Endothelial cell of umbilical vein (primary cell): ENCODE measurements around the gene POR. TPM values are rescaled to one million over a fixed set of nuclear protein-coding genes. Genes with fewer than 3 reads are reported as not detected.

ENCODE experiments used
- BruUV-seq: library from RNA; stranded (reverse); fragments of 400-500 nt; replicated peaks from 2 replicates; lab custom pipeline; 2021; lab: Mats Ljungman, UMichigan
- CTCF ChIA-PET: fragments of 300-600, 350-600 bp; sonication (Branson Sonifier 250); formaldehyde crosslinking; loops from one replicate; lab custom pipeline; 2021; ENCODE audit warnings: antibody characterized with exemption, inconsistent platforms; lab: Charles Lee
- POLR2A ChIA-PET: fragments of 300-600, 350-600 bp; sonication (Branson Sonifier 250); formaldehyde crosslinking; loops from one replicate; lab custom pipeline; 2021; ENCODE audit warnings: antibody characterized with exemption, inconsistent platforms; lab: Charles Lee
- DNase-seq: peaks from one replicate; pipeline ENCODE4 v3.0.0-alpha.2; 2011; ENCODE audit warnings: low read depth, low spot score
- FAIRE-seq: peaks from 2 replicates; lab custom pipeline; 2011; peaks lifted over from hg19 to GRCh38; lab: Jason Lieb, UNC
- H2AFZ ChIP-seq: 2 replicates; pipeline ENCODE4 v1.6.0; 2012; ENCODE audit warnings: low read depth, low read length, control low read depth, inconsistent platforms
- H3K27ac ChIP-seq: 2 replicates; pipeline ENCODE4 v1.5.1; 2011; ENCODE audit warnings: low read depth, mild to moderate bottlenecking, control low read depth, low read length, moderate library complexity; ENCODE audit not compliant: insufficient read depth
- H3K27me3 ChIP-seq, 2 experiments: 2 replicates each; pipeline versions ENCODE4 v1.6.0 to v1.6.1; 2011; ENCODE audit warnings: low read length in 2 of 2, mixed read lengths in 1 of 2; ENCODE audit not compliant: control insufficient read depth in 2 of 2, insufficient read depth in 2 of 2
- H3K36me3 ChIP-seq, 2 experiments: 2 replicates in 1 of 2; 3 replicates in 1 of 2; pipeline ENCODE4 v1.5.1; 2011; ENCODE audit warnings: low read length in 2 of 2, mild to moderate bottlenecking in 1 of 2, moderate library complexity in 1 of 2; ENCODE audit not compliant: control insufficient read depth in 2 of 2, insufficient read depth in 2 of 2; ENCODE audit errors: extremely low read depth in 1 of 2
- H3K4me1 ChIP-seq: 3 replicates; pipeline ENCODE4 v1.5.1; 2011; ENCODE audit warnings: mild to moderate bottlenecking, low read length; ENCODE audit not compliant: control insufficient read depth, insufficient read depth; ENCODE audit errors: extremely low read depth
- H3K4me2 ChIP-seq: 2 replicates; pipeline ENCODE4 v1.6.1; 2011; ENCODE audit warnings: low read length, control low read depth, mixed read lengths; ENCODE audit not compliant: insufficient read depth
- H3K4me3 ChIP-seq, 3 experiments: fragments of 200-600 bp in 1 of 3; sonication (generic), shearing (Covaris generic) in 1 of 3; replicated peaks in 1 of 3; 2 replicates each; pipeline ENCODE4 v1.5.1; 2011 to 2016; ENCODE audit warnings: control low read depth in 3 of 3, low read length in 3 of 3, mild to moderate bottlenecking in 2 of 3, inconsistent platforms in 1 of 3, low read depth in 1 of 3, moderate library complexity in 1 of 3; ENCODE audit not compliant: insufficient read depth in 1 of 3
- H3K79me2 ChIP-seq: 2 replicates; pipeline ENCODE4 v1.6.0; 2012; ENCODE audit warnings: low read length, inconsistent platforms; ENCODE audit not compliant: control insufficient read depth, insufficient read depth
- H3K9ac ChIP-seq: replicated peaks from 2 replicates; pipeline ENCODE3; 2011; ENCODE audit warnings: low read length, control low read depth; ENCODE audit not compliant: insufficient read depth; ENCODE audit errors: extremely low read depth
- H3K9me1 ChIP-seq: replicated peaks from 3 replicates; pipeline ENCODE4 v1.6.0; 2011; ENCODE audit warnings: mild to moderate bottlenecking, low read length; ENCODE audit not compliant: control insufficient read depth, insufficient read depth; ENCODE audit errors: extremely low read depth
- H3K9me3 ChIP-seq: replicated peaks from 2 replicates; pipeline ENCODE4 v1.5.1; 2012; ENCODE audit warnings: low read length, inconsistent platforms; ENCODE audit not compliant: control insufficient read depth, insufficient read depth
- H4K20me1 ChIP-seq: replicated peaks from 2 replicates; pipeline ENCODE3; 2011; ENCODE audit warnings: mild to moderate bottlenecking, low read length; ENCODE audit not compliant: control insufficient read depth, insufficient read depth; ENCODE audit errors: extremely low read depth
- EZH2 ChIP-seq: IDR thresholded peaks from 2 replicates; pipeline ENCODE4 v1.6.1; 2012; ENCODE audit warnings: borderline replicate concordance, low read depth, mild to moderate bottlenecking, moderate library complexity, low read length, inconsistent platforms; ENCODE audit not compliant: severe bottlenecking
- FOS ChIP-seq: IDR thresholded peaks from 2 replicates; pipeline ENCODE4 v1.6.1; 2011; ENCODE audit warnings: mild to moderate bottlenecking, low read length, moderate library complexity, borderline replicate concordance; ENCODE audit not compliant: insufficient read depth
- GATA2 ChIP-seq: IDR thresholded peaks from 2 replicates; pipeline ENCODE4 v1.7.0; 2011; ENCODE audit warnings: low read depth, mild to moderate bottlenecking, moderate library complexity, mixed read lengths, low read length; ENCODE audit not compliant: insufficient read length, insufficient read depth
- JUN ChIP-seq: IDR thresholded peaks from 2 replicates; pipeline ENCODE4 v1.6.1; 2011; ENCODE audit warnings: borderline replicate concordance, low read depth; ENCODE audit not compliant: insufficient read length, insufficient read depth
- MAX ChIP-seq: IDR thresholded peaks from 2 replicates; pipeline ENCODE4 v1.6.1; 2011; ENCODE audit not compliant: insufficient read depth, insufficient read length
- MYC ChIP-seq: IDR thresholded peaks from one replicate; pipeline ENCODE4 v1.6.1; 2011; ENCODE audit warnings: mild to moderate bottlenecking, low read depth, low read length
- POLR2AphosphoS5 ChIP-seq: IDR thresholded peaks from 2 replicates; pipeline ENCODE4 v1.6.1; 2012; ENCODE audit warnings: low read depth, mild to moderate bottlenecking, control low read depth, low read length, moderate library complexity; ENCODE audit not compliant: insufficient read depth
- dilution Hi-C: fragments of 300-500 bp; cut with MboI; formaldehyde crosslinking; loops from one replicate; pipeline ENCODE4 v1.15.0; 2019; ENCODE audit warnings: low sequenced_read_pairs; ENCODE audit not compliant: extremely low pct_ligation_motif_present
- intact Hi-C: fragments of 100-400 bp; cut with micrococcal nuclease; formaldehyde crosslinking; loops from one replicate; pipeline ENCODE4 v1.10.0; 2022
- polyA plus RNA-seq, 4 experiments: library from polyadenylated mRNA; depleted of rRNA in 3 of 4; stranded (reverse) in 3 of 4; unstranded in 1 of 4; fragments of >200 nt; gene quantifications; 2 replicates each; pipeline versions ENCODE4 v1.2.1 to v1.2.3, GENCODE V29; 2011 to 2012; ENCODE audit warnings: missing spikeins in 1 of 4
- total RNA-seq: library from RNA; stranded (reverse); gene quantifications from 2 replicates; pipeline ENCODE4 v1.2.3, GENCODE V29; 2021

The POR gene
- total and polyA plus RNA-seq, 2 donors (not counting 3 experiments of a cell fraction or from before 2014, with no cell fraction given), result 59.5 to 73.6 TPM

- Histone ChIP-seq H3K27me3 (no peaks in the 10 kb centered on the region), H3K79me2 (peaks cover 15% of the 10 kb centered on the region), H3K9me1 (no peaks in the 10 kb centered on the region), H3K4me2 (no peak overlapping the region), H2AFZ (no peak overlapping the region), H3K36me3 (no peaks in the 10 kb centered on the region), H3K4me3 (no peak overlapping the region), H3K27ac (no peak overlapping the region), H3K4me1 (no peaks in the 10 kb centered on the region), H3K9ac (no peak overlapping the region), H3K9me3 (no peaks in the 10 kb centered on the region), H4K20me1 (no peaks in the 10 kb centered on the region)
- intact Hi-C loops, result no loop called here
- TF ChIP-seq POLR2AphosphoS5 (no peak), FOS (no peak), GATA2 (no peak), EZH2 (no peak)
- DNase-seq, result no peak
- CTCF ChIA-PET, result interaction anchor here (1.5 kb wide), 1 partner anchor 43 kb away, joined by 3 read pairs; no protein-coding TSS in a partner anchor
- POLR2A ChIA-PET, result no interaction called here
- no peak for FAIRE-seq
- no TSS peak for BruUV-seq
- dilution Hi-C loops, result no loop called here
Observed at GRCh38 chr7:75922966-75923603, 8.1 kb downstream of the POR start.

DNA sequence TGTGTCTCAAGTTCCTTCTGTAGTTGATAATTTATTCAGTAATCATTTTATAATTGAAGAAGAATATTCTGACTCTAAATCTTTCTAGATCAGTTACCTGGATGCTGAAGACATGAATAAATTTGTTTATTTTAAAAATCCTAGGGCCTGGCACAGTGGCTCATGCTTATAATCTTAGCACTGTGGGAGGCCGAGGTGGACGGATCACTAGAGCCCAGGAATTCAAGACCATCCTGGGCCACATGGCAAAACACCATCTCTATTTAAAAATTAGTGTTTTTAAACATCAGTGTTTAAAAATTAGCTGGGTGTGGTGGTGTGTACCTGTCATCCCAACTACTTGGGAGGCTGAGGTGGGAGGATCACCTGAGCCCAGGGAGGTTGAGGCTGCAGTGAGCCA lies 9.3 kb downstream of the POR start:
- Histone ChIP-seq H3K9ac (no peak overlapping the region), H3K36me3 (peaks cover 0 to 3% of the 10 kb centered on the region in 2 experiments), H3K4me2 (no peak overlapping the region), H3K4me3 (no peak overlapping the region), H3K4me1 (no peaks in the 10 kb centered on the region), H3K27ac (no peak overlapping the region), H3K27me3 (no peaks in the 10 kb centered on the region), H4K20me1 (no peaks in the 10 kb centered on the region), H2AFZ (no peak overlapping the region), H3K9me3 (no peaks in the 10 kb centered on the region), H3K79me2 (peaks cover 10% of the 10 kb centered on the region), H3K9me1 (no peaks in the 10 kb centered on the region)
- ChIA-PET CTCF (no interaction called here), POLR2A (no interaction called here)
- DNase-seq (no peak), FAIRE-seq (no peak)
- TF ChIP-seq POLR2AphosphoS5, result no peak
- no peak for TF ChIP-seq MAX
- no peak for TF ChIP-seq MYC
- no peak for TF ChIP-seq JUN
- no peak for TF ChIP-seq FOS
- no TSS peak for BruUV-seq
- dilution Hi-C loops, result no loop called here
- intact Hi-C loops, result no loop called here
